Spleen (tissue), 11 donors: ENCODE data around the gene MPPE1. TPM values are rescaled to one million over a fixed set of nuclear protein-coding genes. Genes with fewer than 3 reads are reported as not detected.

Experiments
- DNase-seq: peaks from one replicate; pipeline ENCODE4 v3.0.0-alpha.2; 2020
- H3K27ac ChIP-seq, 8 donors: fragments of 200-600 bp; sonication (generic) in 7 of 8; 1 replicate in 4 of 8; 2 replicates in 4 of 8; pipeline versions ENCODE4 v1.5.0 to v1.8.0; 2016 to 2021; ENCODE audit warnings: inconsistent platforms in 4 of 8, mild to moderate bottlenecking in 4 of 8, moderate library complexity in 1 of 8
- H3K27me3 ChIP-seq, 7 donors: fragments of 200-600 bp; sonication (generic) in 6 of 7; replicated peaks in 1 of 7; 1 replicate in 4 of 7; 2 replicates in 3 of 7; pipeline versions ENCODE4 v1.5.0 to v1.8.0; 2016 to 2021; ENCODE audit warnings: inconsistent platforms in 3 of 7, mild to moderate bottlenecking in 1 of 7
- H3K36me3 ChIP-seq, 6 donors: fragments of 200-600 bp; sonication (generic) in 5 of 6; 1 replicate in 4 of 6; 2 replicates in 2 of 6; pipeline versions ENCODE4 v1.5.0 to v1.8.0; 2016 to 2021; ENCODE audit warnings: inconsistent platforms in 2 of 6
- H3K4me1 ChIP-seq, 6 donors: fragments of 200-600 bp; sonication (generic) in 5 of 6; 1 replicate in 3 of 6; 2 replicates in 3 of 6; pipeline versions ENCODE4 v1.5.0 to v1.8.0; 2016 to 2021; ENCODE audit warnings: inconsistent platforms in 3 of 6
- H3K4me3 ChIP-seq, 8 donors: fragments of 200-600 bp; sonication (generic) in 7 of 8; 1 replicate in 4 of 8; 2 replicates in 4 of 8; pipeline versions ENCODE4 v1.5.0 to v1.8.0; 2016 to 2021; ENCODE audit warnings: inconsistent platforms in 4 of 8, mild to moderate bottlenecking in 4 of 8, moderate library complexity in 2 of 8
- H3K9me3 ChIP-seq, 8 donors: fragments of 200-600 bp; sonication (generic) in 7 of 8; 1 replicate in 4 of 8; 2 replicates in 4 of 8; pipeline versions ENCODE4 v1.5.0 to v1.8.0; 2016 to 2021; ENCODE audit warnings: inconsistent platforms in 4 of 8
- POLR2A ChIP-seq, 3 donors: fragments of 450-650 bp; IDR thresholded peaks; one replicate each; pipeline ENCODE4 v1.5.1; 2017; ENCODE audit warnings: antibody characterized with exemption in 3 of 3, mild to moderate bottlenecking in 1 of 3
- POLR2AphosphoS5 ChIP-seq, 3 donors: sonication (generic); formaldehyde crosslinking; IDR thresholded peaks; one replicate each; pipeline ENCODE4 v1.5.1; 2017; ENCODE audit warnings: antibody characterized with exemption in 3 of 3
- WGBS, 5 donors: extraction: QIAGEN DNeasy Blood & Tissue Kit in 3 of 5; methylation state at CpG; one replicate each; pipeline versions ENCODE4 v1.1.5 to v1.1.7; 2013 to 2018; 5-methylcytosine and 5-hydroxymethylcytosine counted together
- intact Hi-C: fragments of 100-400 bp; cut with DNase I; formaldehyde crosslinking; loops from one replicate; pipeline ENCODE4 v1.15.0; 2023; ENCODE audit warnings: low total_unique reads
- polyA plus RNA-seq, 3 donors: library from polyadenylated mRNA; stranded (reverse); fragments of 200-250 nt; gene quantifications; one replicate each; pipeline ENCODE4 v1.2.1, GENCODE V29; 2013
- total RNA-seq, 7 donors: library from RNA; depleted of rRNA in 3 of 7; stranded (reverse); fragments of >200 nt in 3 of 7; fragmentation: NEBNext Ultra II Directional in 4 of 7; extraction: Animal tissue kit (Norgen Biotek cat#: 25700) in 4 of 7; gene quantifications; one replicate each; pipeline versions ENCODE4 v1.1.0 to v1.2.1, GENCODE V29; 2016 to 2021
- TF ChIP-seq, protein P1 (sequence below), 11 experiments: fragments of 200-600 bp in 7 of 11; fragments of 450-650 bp in 4 of 11; sonication (generic) in 4 of 11; IDR thresholded peaks in 8 of 11; conservative IDR thresholded peaks in 3 of 11; 1 replicate in 7 of 11; 2 replicates in 4 of 11; pipeline versions ENCODE4 v1.4.0 to v1.8.0; 2016 to 2021; ENCODE audit warnings: antibody characterized with exemption in 11 of 11, inconsistent platforms in 4 of 11, mild to moderate bottlenecking in 1 of 11
- donor health status: healthy with polysubstance abuse.
- donor health status: DM: no; HTN: no; CAD: no; lungs with moderate emphysema.
- donor health status: DM: no; HTN: no; CAD: no.
- donor health status: Bipolar disorder and iron deficiency.
- donor health status: healthy.
- donor health status: DM: no; HTN: no; CAD: no.
- donor health status: DM: yes; HTN: yes; CAD: no.

The MPPE1 gene
- total and polyA plus RNA-seq, 10 donors, result 29.7 to 89.9 (median 49.6) TPM

DNA sequence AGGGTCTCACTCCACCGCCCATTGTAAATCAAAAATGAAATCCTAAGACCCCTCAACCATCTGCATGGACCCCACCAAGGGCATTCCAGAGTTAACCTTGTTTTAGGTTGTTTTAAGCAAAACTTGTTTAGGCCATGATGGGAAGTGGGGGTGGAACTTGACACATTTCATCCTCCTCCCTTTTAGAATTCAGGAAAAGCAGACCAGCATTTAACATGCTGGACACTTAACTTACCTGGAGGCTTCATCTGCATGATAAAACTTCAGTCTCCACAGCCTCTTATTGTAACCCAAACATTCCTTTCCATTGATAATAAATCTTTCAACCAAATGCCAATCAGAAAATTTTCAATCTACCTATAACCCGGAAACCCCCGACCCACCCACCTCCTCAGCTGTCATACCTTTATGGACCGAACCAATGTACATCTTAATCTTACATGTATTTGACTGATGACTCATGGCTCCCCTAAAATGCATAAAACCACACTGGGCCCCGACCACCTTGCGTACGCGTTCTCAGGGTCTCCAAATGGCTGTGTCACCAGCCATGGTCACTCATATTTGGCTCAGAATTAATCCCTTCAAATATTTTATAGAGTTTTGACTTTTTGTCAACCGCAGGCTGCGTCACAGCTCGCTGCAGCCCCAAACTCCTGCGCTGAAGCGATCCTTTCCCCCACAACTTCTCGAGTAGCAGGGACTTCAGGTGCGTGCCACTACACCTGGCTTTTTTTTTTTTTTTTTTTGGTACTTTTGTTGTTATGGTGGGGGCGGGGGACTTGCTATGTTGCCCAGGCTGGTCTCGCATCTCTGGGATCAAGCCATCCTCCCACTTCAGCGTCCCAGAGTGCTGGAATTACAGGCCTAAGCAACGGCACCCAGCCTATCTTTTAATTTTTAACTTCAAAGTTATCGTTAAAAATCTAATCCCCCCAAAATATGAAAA, 917 bp downstream of the MPPE1 start:
- peak overlapping the region; percentile 69 to 89 (median 77) for H3K4me3 ChIP-seq
- TF ChIP-seq, protein P1, sequence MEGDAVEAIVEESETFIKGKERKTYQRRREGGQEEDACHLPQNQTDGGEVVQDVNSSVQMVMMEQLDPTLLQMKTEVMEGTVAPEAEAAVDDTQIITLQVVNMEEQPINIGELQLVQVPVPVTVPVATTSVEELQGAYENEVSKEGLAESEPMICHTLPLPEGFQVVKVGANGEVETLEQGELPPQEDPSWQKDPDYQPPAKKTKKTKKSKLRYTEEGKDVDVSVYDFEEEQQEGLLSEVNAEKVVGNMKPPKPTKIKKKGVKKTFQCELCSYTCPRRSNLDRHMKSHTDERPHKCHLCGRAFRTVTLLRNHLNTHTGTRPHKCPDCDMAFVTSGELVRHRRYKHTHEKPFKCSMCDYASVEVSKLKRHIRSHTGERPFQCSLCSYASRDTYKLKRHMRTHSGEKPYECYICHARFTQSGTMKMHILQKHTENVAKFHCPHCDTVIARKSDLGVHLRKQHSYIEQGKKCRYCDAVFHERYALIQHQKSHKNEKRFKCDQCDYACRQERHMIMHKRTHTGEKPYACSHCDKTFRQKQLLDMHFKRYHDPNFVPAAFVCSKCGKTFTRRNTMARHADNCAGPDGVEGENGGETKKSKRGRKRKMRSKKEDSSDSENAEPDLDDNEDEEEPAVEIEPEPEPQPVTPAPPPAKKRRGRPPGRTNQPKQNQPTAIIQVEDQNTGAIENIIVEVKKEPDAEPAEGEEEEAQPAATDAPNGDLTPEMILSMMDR (IDR thresholded peaks at IDR 0.05 in 8 of 11, conservative IDR thresholded peaks at IDR 0.05 in 3 of 11), result no peak
- TF ChIP-seq POLR2A (IDR thresholded peaks at IDR 0.05) (no peak), POLR2AphosphoS5 (IDR thresholded peaks at IDR 0.05) (no peak)
- no peaks in the 10 kb centered on the region for H3K9me3 ChIP-seq
- peak overlapping the region in 7 of 8 donors; percentile 95 to 100 (median 100) for H3K27ac ChIP-seq
- DNase-seq, result no peak
- no peaks in the 10 kb centered on the region for H3K27me3 ChIP-seq
- WGBS, 5 donors, result 73 to 77% (median 76%) methylated on average over 20 of the region's 20 CpGs
- H3K4me1 ChIP-seq, result peaks cover 18 to 62% (median 30%) of the 10 kb centered on the region in 6 donors
- peaks cover 0 to 39% (median 13%) of the 10 kb centered on the region in 6 donors for H3K36me3 ChIP-seq
- intact Hi-C loops, result loop anchor here (5.0 kb wide), 1 partner anchor 50 kb away; no protein-coding TSS in a partner anchor

DNA sequence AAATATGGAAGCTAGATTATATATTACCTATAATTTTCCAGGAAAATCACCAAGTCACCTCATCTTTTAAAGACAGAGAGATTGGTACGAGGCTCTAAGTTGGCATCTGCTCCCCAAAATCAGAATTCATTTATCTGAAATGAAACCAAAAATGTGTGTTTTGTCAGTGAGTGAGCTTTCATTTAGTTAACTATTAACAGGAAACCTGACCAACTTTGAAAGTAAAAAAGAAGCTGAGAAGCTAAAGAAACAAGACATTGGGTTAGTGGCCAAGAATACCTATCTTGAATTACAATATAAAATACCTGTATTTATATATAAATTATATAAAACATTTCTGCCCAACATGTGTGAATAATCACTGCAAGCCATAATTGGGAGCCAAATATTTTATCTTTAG, 1.9 kb downstream of the MPPE1 start:
- Histone ChIP-seq H3K27me3 (no peaks in the 10 kb centered on the region), H3K4me1 (peaks cover 18 to 62% (median 30%) of the 10 kb centered on the region in 6 donors), H3K27ac (peak overlapping the region in 1 of 8 donors; percentile 4), H3K36me3 (peaks cover 0 to 49% (median 21%) of the 10 kb centered on the region in 6 donors), H3K9me3 (no peaks in the 10 kb centered on the region), H3K4me3 (no peak overlapping the region)
- WGBS, 5 donors, result 81 to 92% (median 89%) methylated on average over 1 of the region's 1 CpG
- intact Hi-C loops, result loop anchor here (5.0 kb wide), 1 partner anchor 49 kb away; no protein-coding TSS in a partner anchor
- DNase-seq, result no peak
- no peak for TF ChIP-seq POLR2A (IDR thresholded peaks at IDR 0.05)
- TF ChIP-seq, protein P1 (IDR thresholded peaks at IDR 0.05 in 8 of 11, conservative IDR thresholded peaks at IDR 0.05 in 3 of 11), result no peak
- TF ChIP-seq POLR2AphosphoS5 (IDR thresholded peaks at IDR 0.05), result no peak

DNA sequence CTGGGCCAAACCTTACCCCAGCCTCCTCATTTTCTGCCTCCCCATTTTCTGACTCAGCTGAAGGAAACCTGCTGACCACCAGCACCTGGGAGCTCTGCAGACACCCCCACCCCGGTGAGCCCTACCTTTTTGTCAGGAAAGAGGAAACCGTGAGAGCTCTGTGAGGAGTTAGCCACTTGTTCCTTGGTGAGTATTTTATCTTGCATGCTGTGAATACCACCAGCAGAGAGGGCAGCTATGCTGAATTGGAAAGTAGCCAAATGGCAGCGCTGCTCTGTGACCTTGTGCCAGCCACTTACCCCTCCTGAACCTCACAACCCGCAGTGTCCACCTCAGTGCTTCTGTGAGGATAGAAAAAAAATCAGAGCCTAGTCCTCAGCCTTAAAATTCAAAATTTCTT, 2.5 kb downstream of the MPPE1 start:
- H3K4me3 ChIP-seq, result no peak overlapping the region
- WGBS, 5 donors, result 59 to 90% (median 80%) methylated on average over 4 of the region's 4 CpGs
- H3K36me3 ChIP-seq, result peaks cover 0 to 55% (median 21%) of the 10 kb centered on the region in 6 donors
- intact Hi-C loops, result loop anchor here (5.0 kb wide), 1 partner anchor 48 kb away; no protein-coding TSS in a partner anchor
- peak overlapping the region in 1 of 8 donors; percentile 4 for H3K27ac ChIP-seq
- H3K9me3 ChIP-seq, result no peaks in the 10 kb centered on the region
- H3K4me1 ChIP-seq, result peaks cover 18 to 62% (median 30%) of the 10 kb centered on the region in 6 donors
- no peaks in the 10 kb centered on the region for H3K27me3 ChIP-seq
- TF ChIP-seq POLR2AphosphoS5 (IDR thresholded peaks at IDR 0.05), result no peak
- TF ChIP-seq POLR2A (IDR thresholded peaks at IDR 0.05), result no peak
- TF ChIP-seq, protein P1 (IDR thresholded peaks at IDR 0.05 in 8 of 11, conservative IDR thresholded peaks at IDR 0.05 in 3 of 11), result no peak
- no peak for DNase-seq
